Tibial nerve (tissue), 4 donors: ENCODE results near the gene CSF1. TPM values are rescaled to one million over a fixed set of nuclear protein-coding genes. Genes with fewer than 3 reads are reported as not detected.

Experiments used
- DNase-seq, 2 donors: peaks; one replicate each; pipeline ENCODE4 v3.0.0-alpha.2; 2019; ENCODE audit warnings: low spot score in 2 of 2
- H3K27ac ChIP-seq, 4 donors: fragments of 200-600 bp; sonication (generic) in 3 of 4; one replicate each; pipeline ENCODE4 v1.5.1; 2017 to 2019; ENCODE audit warnings: mild to moderate bottlenecking in 1 of 4
- H3K27me3 ChIP-seq, 2 donors: fragments of 200-600 bp; sonication (generic) in 1 of 2; one replicate each; pipeline versions ENCODE4 v1.5.1 to v1.6.0; 2017 to 2019
- H3K36me3 ChIP-seq, 3 donors: fragments of 200-600 bp; sonication (generic); one replicate each; pipeline ENCODE4 v1.5.1; 2018 to 2019
- H3K4me1 ChIP-seq, 4 donors: fragments of 200-600 bp; sonication (generic) in 3 of 4; one replicate each; pipeline ENCODE4 v1.5.1; 2017 to 2019
- H3K4me3 ChIP-seq, 4 donors: fragments of 200-600 bp; sonication (generic) in 3 of 4; one replicate each; pipeline ENCODE4 v1.5.1; 2017 to 2019; ENCODE audit warnings: mild to moderate bottlenecking in 1 of 4, moderate library complexity in 1 of 4
- H3K9me3 ChIP-seq, 4 donors: fragments of 200-600 bp; sonication (generic) in 3 of 4; one replicate each; pipeline ENCODE4 v1.5.1; 2017 to 2019
- EP300 ChIP-seq, 2 donors: sonication (generic); formaldehyde crosslinking; IDR thresholded peaks; one replicate each; pipeline ENCODE4 v1.6.1; 2017; ENCODE audit warnings: antibody characterized with exemption in 2 of 2, mild to moderate bottlenecking in 1 of 2
- POLR2A ChIP-seq, 2 donors: fragments of 450-650 bp; IDR thresholded peaks; one replicate each; pipeline ENCODE4 v1.6.1; 2017; ENCODE audit warnings: antibody characterized with exemption in 2 of 2, mild to moderate bottlenecking in 2 of 2, moderate library complexity in 2 of 2
- WGBS, 2 donors: methylation state at CpG; one replicate each; pipeline ENCODE4 v1.1.5; 2018; 5-methylcytosine and 5-hydroxymethylcytosine counted together
- total RNA-seq, 4 donors: library from RNA; depleted of rRNA; stranded (reverse); fragments of >200 nt; gene quantifications; one replicate each; pipeline ENCODE4 v1.1.0, GENCODE V29; 2016
- TF ChIP-seq, protein P1 (sequence below), 5 experiments: fragments of 200-600 bp in 3 of 5; fragments of 450-650 bp in 2 of 5; sonication (generic) in 3 of 5; IDR thresholded peaks; one replicate each; pipeline ENCODE4 v1.5.1; 2016 to 2019; ENCODE audit warnings: antibody characterized with exemption in 5 of 5, mild to moderate bottlenecking in 3 of 5, moderate library complexity in 2 of 5

CSF1 gene
- total RNA-seq, 4 donors from 2014 or later = 66.8 to 124 (median 90.8) TPM

DNA sequence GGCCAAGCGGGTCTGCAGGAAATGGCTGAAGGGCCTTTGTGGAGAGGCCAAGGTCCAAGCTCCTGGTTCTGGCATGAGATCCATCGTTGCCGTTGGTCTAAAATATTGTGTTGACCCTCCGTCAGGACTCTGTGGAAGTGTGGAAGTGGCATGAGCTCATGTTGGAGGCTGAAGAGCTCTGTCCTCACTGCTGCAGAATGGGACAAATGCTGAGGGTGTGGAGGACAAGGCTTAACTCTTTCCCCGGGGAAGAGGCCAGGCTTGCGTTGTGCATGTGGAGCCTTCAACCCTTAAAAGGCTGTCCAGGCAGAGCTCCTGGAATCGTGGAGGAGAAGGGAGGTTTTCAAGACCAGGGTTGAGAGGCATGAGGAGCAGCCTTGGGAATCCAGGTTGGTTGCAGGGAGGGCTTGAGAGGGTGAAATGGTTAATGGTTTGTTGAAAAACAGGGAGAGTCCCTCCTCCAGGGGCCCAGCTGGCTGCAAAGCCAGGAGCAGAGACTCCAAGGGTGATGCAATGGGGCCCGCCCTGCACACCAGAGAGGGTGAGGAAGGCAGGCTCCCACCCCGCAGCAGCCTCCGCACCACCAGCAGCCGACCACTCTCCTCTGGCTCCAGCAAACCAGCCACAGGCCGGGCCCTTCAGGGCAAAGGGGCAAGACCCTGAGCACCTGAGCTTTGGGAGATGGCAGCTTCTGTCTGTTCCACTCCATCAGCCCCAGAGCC is 67.2 kb downstream of the CSF1 start:
- WGBS, 2 donors = 77 to 80% methylated on average over 10 to 12 of the region's 12 CpGs
- H3K27me3 ChIP-seq = no peaks in the 10 kb centered on the region
- H3K4me3 ChIP-seq = no peak overlapping the region
- peak overlapping the region in 2 of 4 donors; percentile 54 to 70 for H3K27ac ChIP-seq
- H3K4me1 ChIP-seq = peaks cover 0 to 55% (median 14%) of the 10 kb centered on the region in 4 donors
- no peaks in the 10 kb centered on the region for H3K36me3 ChIP-seq
- TF ChIP-seq EP300 (IDR thresholded peaks at IDR 0.05) (no peak), POLR2A (IDR thresholded peaks at IDR 0.05) (no peak)
- TF ChIP-seq, protein P1, sequence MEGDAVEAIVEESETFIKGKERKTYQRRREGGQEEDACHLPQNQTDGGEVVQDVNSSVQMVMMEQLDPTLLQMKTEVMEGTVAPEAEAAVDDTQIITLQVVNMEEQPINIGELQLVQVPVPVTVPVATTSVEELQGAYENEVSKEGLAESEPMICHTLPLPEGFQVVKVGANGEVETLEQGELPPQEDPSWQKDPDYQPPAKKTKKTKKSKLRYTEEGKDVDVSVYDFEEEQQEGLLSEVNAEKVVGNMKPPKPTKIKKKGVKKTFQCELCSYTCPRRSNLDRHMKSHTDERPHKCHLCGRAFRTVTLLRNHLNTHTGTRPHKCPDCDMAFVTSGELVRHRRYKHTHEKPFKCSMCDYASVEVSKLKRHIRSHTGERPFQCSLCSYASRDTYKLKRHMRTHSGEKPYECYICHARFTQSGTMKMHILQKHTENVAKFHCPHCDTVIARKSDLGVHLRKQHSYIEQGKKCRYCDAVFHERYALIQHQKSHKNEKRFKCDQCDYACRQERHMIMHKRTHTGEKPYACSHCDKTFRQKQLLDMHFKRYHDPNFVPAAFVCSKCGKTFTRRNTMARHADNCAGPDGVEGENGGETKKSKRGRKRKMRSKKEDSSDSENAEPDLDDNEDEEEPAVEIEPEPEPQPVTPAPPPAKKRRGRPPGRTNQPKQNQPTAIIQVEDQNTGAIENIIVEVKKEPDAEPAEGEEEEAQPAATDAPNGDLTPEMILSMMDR (IDR thresholded peaks at IDR 0.05) = no peak
- peak in 1 of 2 donors; percentile 46 for DNase-seq
- no peaks in the 10 kb centered on the region for H3K9me3 ChIP-seq

DNA sequence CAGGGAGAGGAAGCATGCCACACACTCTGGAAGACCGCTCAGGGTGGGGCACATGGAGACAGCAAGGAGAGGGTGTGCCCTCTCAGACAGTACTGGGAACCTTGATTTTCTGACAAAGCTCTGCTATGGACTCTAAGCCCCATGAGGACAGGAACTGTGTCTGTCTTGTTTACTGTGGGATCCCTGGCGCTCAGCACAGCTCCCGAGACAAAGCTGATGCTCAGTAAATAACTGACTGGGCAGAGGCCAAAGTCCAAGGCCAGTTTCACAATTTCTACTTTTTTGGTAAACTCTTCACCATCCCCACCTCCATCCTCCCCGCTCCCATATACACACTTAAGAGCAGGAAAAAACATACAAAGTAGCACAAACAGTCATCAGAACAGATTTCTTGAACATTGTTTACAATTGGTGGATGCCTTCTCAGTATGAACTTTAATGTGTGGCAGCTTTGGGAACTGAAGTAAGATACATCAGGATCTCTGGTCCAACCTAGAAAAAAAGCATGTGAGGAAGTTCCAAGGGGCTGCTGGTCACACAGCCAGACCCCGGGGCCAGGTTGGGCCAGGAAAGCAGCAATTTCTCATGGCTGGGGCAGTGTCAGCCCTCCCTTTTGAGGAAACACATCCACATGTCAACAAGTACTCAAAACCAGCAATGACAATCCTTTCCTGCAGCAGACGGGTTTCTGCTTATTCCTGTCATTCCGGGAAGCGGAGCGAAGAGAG is 68.3 kb downstream of the CSF1 start:
- H3K36me3 ChIP-seq = no peaks in the 10 kb centered on the region
- TF ChIP-seq, protein P1 (IDR thresholded peaks at IDR 0.05) = no peak
- peak overlapping the region in 2 of 4 donors; percentile 54 to 70 for H3K27ac ChIP-seq
- no peaks in the 10 kb centered on the region for H3K27me3 ChIP-seq
- H3K9me3 ChIP-seq = no peaks in the 10 kb centered on the region
- WGBS, 2 donors = 77 to 78% methylated on average over 9 of the region's 9 CpGs
- peaks cover 0 to 66% (median 17%) of the 10 kb centered on the region in 4 donors for H3K4me1 ChIP-seq
- no peak overlapping the region for H3K4me3 ChIP-seq
- no peak for DNase-seq

- no peak for DNase-seq
- Histone ChIP-seq H3K27ac (peak overlapping the region in 2 of 4 donors; percentile 0 to 56), H3K9me3 (no peaks in the 10 kb centered on the region), H3K27me3 (no peaks in the 10 kb centered on the region), H3K4me3 (no peak overlapping the region), H3K36me3 (no peaks in the 10 kb centered on the region), H3K4me1 (peaks cover 0 to 72% (median 19%) of the 10 kb centered on the region in 4 donors)
- TF ChIP-seq, protein P1 (IDR thresholded peaks at IDR 0.05) = no peak
- TF ChIP-seq POLR2A (IDR thresholded peaks at IDR 0.05) (no peak), EP300 (IDR thresholded peaks at IDR 0.05) (peak in 1 of 2 donors; percentile 56)
- WGBS, 2 donors = 35 to 39% methylated on average over 5 of the region's 5 CpGs
Measured at GRCh38 chr1:109979489-109980091, 68.9 kb downstream of the CSF1 start.

Other genes starting within 250 kb of the CSF1 start
- 100 to 1,000 TPM in 2 of 4 donors, 10 to 100 TPM in 2; 87.1 to 120 (median 103) TPM for gene GSTM2, start 242.8 kb upstream of the CSF1 start, total RNA-seq
- 10 to 100 TPM in 1 of 4 donors, not detected in 3; 14.1 TPM for gene GSTM1, start 223.0 kb upstream of the CSF1 start, total RNA-seq
- gene GSTM5, start 198.6 kb upstream of the CSF1 start, total RNA-seq = 1 to 10 TPM; 1.1 to 9.2 (median 2.8) TPM
- gene GSTM3, start 169.8 kb upstream of the CSF1 start, total RNA-seq = 100 to 1,000 TPM in 1 of 4 donors, 10 to 100 TPM in 3; 37.2 to 134 (median 79.7) TPM
- not detected for gene EPS8L3, start 146.9 kb upstream of the CSF1 start, total RNA-seq
- gene AHCYL1, start 73.9 kb downstream of the CSF1 start, total RNA-seq = 10 to 100 TPM; 45.4 to 76.3 (median 55.6) TPM
- 10 to 100 TPM; 37.7 to 43.5 (median 39.7) TPM for gene STRIP1, start 123.8 kb downstream of the CSF1 start, total RNA-seq
- not detected for gene ALX3, start 159.8 kb downstream of the CSF1 start, total RNA-seq
- gene UBL4B, start 201.6 kb downstream of the CSF1 start, total RNA-seq = under 1 TPM in 1 of 4 donors, not detected in 3; 0.42 TPM
- gene SLC6A17, start 239.6 kb downstream of the CSF1 start, total RNA-seq = under 1 TPM in 2 of 4 donors, not detected in 2; under 0.01 to 0.22 TPM